SU-DHL-6 (cell line): ENCODE results near the gene PLCB2.

Source experiments
- H2AFZ ChIP-seq: fragments of 200-600 bp; sonication (generic); 2 replicates; pipeline ENCODE4 v1.6.1; 2014; ENCODE audit warnings: low read depth, mild to moderate bottlenecking, moderate library complexity, mixed read lengths, antibody characterized with exemption, low read length; ENCODE audit not compliant: severe bottlenecking
- H3F3A ChIP-seq: fragments of 200-600 bp; shearing (Covaris generic); 2 replicates; pipeline ENCODE4 v1.6.0; 2016; ENCODE audit warnings: antibody characterized with exemption, mild to moderate bottlenecking; ENCODE audit not compliant: insufficient read depth
- H3K27ac ChIP-seq: fragments of 200-600 bp; sonication (generic); 2 replicates; pipeline ENCODE4 v1.5.1; 2016; ENCODE audit warnings: low read depth, mild to moderate bottlenecking, low read length, moderate library complexity, mixed read lengths
- H3K27me3 ChIP-seq: fragments of 200-600 bp; sonication (generic), shearing (Covaris generic); 2 replicates; pipeline ENCODE4 v1.6.0; 2014; ENCODE audit warnings: mild to moderate bottlenecking, low read length
- H3K36me3 ChIP-seq: fragments of 200-600 bp; sonication (generic); 2 replicates; pipeline ENCODE4 v1.6.1; 2014; ENCODE audit warnings: mild to moderate bottlenecking, low read length, mixed read lengths
- H3K4me2 ChIP-seq: fragments of 300-600, 200-600 bp; shearing (Covaris generic), sonication (generic); 2 replicates; pipeline ENCODE4 v1.6.0; 2014; ENCODE audit warnings: low read length, low read depth, mild to moderate bottlenecking; ENCODE audit not compliant: poor library complexity, severe bottlenecking
- H3K4me3 ChIP-seq: fragments of 200-600 bp; sonication (generic); 2 replicates; pipeline ENCODE4 v1.5.1; 2014; ENCODE audit warnings: antibody characterized with exemption, low read length, mild to moderate bottlenecking, mixed read lengths; ENCODE audit not compliant: insufficient read depth, poor library complexity, severe bottlenecking
- H3K79me2 ChIP-seq: fragments of 200-600 bp; sonication (generic); 2 replicates; pipeline ENCODE4 v1.6.1; 2014; ENCODE audit warnings: mild to moderate bottlenecking, low read length, moderate library complexity; ENCODE audit not compliant: insufficient read depth
- H3K9ac ChIP-seq: fragments of 200-600 bp; sonication (generic); 2 replicates; pipeline ENCODE4 v1.7.0; 2014; ENCODE audit warnings: mild to moderate bottlenecking, low read length
- H3K9me2 ChIP-seq: fragments of 200-600 bp; sonication (generic); replicated peaks from 2 replicates; pipeline ENCODE4 v1.6.1; 2014; ENCODE audit warnings: low read length; ENCODE audit not compliant: insufficient read depth
- H3K9me3 ChIP-seq: fragments of 200-600 bp; sonication (generic); 2 replicates; pipeline ENCODE4 v1.6.1; 2014; ENCODE audit warnings: low read length, mixed read lengths; ENCODE audit not compliant: insufficient read depth
- H4K20me1 ChIP-seq: fragments of 200-600 bp; sonication (generic); 2 replicates; pipeline ENCODE4 v1.6.1; 2014; ENCODE audit warnings: low read depth, mild to moderate bottlenecking, antibody characterized with exemption, low read length, moderate library complexity, mixed read lengths
- EZH2phosphoT487 ChIP-seq: fragments of 200-600 bp; sonication (generic), shearing (Covaris generic); conservative IDR thresholded peaks from 2 replicates; pipeline ENCODE4 v1.6.1; 2018; ENCODE audit warnings: mild to moderate bottlenecking, antibody characterized with exemption, low read length, moderate library complexity, mixed read lengths
- TF ChIP-seq, protein P1 (sequence below): fragments of 200-600 bp; sonication (generic); IDR thresholded peaks from one replicate; pipeline ENCODE4 v1.5.1; 2017; ENCODE audit warnings: antibody characterized with exemption, mild to moderate bottlenecking, low read length, moderate library complexity; ENCODE audit not compliant: insufficient read depth, poor library complexity, severe bottlenecking

PLCB2 gene

DNA sequence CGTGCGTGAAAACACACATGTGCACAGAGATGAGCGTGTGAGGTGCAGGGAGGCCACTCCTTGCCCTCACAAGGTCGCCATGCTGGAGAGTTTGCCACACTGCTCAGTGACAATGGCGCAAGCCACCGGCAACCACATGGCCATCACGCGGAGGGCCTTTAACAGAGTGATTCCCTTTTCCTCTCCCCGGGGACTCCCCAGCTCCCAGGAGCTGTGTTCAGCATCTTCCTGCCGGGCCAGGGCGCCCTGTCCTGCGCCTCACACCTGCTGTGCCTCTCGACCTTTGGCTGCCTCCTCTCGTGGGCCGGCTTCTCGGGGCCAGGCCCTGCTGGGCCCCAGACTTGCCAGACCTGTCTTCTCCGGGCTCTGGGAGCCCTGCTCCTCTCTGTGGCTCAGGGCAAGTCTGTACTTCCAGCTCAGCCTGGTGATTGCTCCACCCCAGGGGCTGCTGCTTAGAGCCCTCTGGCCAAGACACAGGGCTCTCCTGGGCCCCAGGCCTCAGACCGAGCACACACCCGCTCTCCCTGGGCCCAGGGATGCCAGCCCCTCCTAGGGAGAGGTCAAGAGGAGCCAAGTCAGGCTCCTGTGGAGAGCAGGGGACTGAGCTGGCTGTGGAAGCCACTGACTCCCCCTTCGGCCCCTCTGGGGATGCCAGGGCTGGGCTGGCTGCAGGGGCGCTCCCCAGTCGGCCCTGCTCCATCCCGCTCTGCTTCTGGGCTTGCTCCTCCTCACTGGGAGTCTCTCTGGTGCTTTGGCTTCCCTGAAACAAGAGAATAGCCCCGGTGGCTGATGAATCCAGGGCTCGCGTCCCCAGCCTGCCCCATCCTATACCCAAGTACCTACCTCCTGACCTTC, 27.4 kb upstream of the PLCB2 start:
- Histone ChIP-seq H3K4me3 (no peak overlapping the region), H3K9me2 (no peaks in the 10 kb centered on the region), H3K4me2 (no peak overlapping the region), H3K79me2 (no peaks in the 10 kb centered on the region), H3K27ac (no peak overlapping the region), H3F3A (no peaks in the 10 kb centered on the region), H3K9me3 (no peaks in the 10 kb centered on the region), H3K9ac (no peak overlapping the region), H2AFZ (no peak overlapping the region), H4K20me1 (no peaks in the 10 kb centered on the region), H3K36me3 (no peaks in the 10 kb centered on the region), H3K27me3 (no peaks in the 10 kb centered on the region)
- TF ChIP-seq, protein P1, sequence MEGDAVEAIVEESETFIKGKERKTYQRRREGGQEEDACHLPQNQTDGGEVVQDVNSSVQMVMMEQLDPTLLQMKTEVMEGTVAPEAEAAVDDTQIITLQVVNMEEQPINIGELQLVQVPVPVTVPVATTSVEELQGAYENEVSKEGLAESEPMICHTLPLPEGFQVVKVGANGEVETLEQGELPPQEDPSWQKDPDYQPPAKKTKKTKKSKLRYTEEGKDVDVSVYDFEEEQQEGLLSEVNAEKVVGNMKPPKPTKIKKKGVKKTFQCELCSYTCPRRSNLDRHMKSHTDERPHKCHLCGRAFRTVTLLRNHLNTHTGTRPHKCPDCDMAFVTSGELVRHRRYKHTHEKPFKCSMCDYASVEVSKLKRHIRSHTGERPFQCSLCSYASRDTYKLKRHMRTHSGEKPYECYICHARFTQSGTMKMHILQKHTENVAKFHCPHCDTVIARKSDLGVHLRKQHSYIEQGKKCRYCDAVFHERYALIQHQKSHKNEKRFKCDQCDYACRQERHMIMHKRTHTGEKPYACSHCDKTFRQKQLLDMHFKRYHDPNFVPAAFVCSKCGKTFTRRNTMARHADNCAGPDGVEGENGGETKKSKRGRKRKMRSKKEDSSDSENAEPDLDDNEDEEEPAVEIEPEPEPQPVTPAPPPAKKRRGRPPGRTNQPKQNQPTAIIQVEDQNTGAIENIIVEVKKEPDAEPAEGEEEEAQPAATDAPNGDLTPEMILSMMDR = no peak
- no peak for TF ChIP-seq EZH2phosphoT487

DNA sequence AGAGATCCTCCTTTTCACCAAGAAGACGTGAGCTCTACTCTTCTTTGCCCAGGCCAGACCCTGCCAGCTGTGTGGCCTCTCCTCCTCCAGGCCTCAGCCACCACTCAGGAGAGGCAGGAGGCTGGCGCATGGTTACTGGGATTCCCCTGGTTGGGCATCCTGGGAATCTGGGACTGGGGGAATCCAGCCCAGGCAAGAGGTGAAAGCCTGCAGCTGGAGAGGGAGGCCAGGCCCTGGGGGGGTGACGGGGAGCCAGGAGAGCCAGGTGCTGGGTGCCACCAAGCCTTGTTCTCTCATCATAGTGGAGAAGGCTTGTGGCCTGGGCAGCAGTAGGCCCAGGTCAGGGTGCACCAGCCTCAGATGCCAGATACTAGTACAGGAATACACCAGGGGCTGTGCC, 26.8 kb upstream of the PLCB2 start:
- Histone ChIP-seq H3K36me3 (no peaks in the 10 kb centered on the region), H2AFZ (no peak overlapping the region), H3K4me3 (no peak overlapping the region)

DNA sequence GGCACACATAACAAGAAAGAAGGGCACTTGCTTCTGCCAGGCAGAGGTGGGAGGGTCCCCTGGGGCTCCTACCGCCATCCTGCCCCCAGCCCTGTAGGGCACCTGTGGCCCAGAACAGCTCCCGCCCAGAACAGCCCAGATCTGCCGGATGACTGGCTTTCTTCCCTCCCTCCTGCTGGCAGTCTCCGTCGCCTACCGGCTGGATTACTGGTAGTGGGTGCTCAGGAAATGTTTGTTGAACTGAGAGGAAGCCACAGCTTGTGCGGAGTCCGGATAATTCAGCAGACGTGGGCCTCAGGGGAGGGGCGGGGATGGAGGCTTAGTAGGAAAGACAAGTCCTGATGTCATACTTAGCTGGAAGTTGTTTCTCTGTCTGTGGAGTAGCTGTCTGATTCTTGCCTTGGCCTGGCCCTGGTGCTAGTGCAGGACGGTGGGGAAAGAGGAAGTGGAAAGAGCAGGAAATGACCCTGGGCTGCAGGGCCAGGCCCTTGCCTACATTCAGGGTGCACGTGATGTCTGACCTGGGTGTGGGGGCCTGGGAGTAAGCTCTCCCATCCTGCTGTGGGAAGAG, 26.3 kb upstream of the PLCB2 start:
- H3K9me3 ChIP-seq = no peaks in the 10 kb centered on the region
- H3K9me2 ChIP-seq = no peaks in the 10 kb centered on the region
- no peak overlapping the region for H3K9ac ChIP-seq
- TF ChIP-seq, protein P1 = no peak
- no peak for TF ChIP-seq EZH2phosphoT487
- H3K27ac ChIP-seq = no peak overlapping the region
- no peaks in the 10 kb centered on the region for H4K20me1 ChIP-seq
- H3K4me2 ChIP-seq = no peak overlapping the region
- H3K36me3 ChIP-seq = no peaks in the 10 kb centered on the region
- H3F3A ChIP-seq = no peaks in the 10 kb centered on the region
- H3K27me3 ChIP-seq = no peaks in the 10 kb centered on the region
- no peak overlapping the region for H3K4me3 ChIP-seq
- no peaks in the 10 kb centered on the region for H3K79me2 ChIP-seq
- no peak overlapping the region for H2AFZ ChIP-seq

More for the DNA sequence above, 26.8 kb upstream of the PLCB2 start:
- H3K27ac ChIP-seq = no peak overlapping the region
- H3K9ac ChIP-seq = no peak overlapping the region
- no peak overlapping the region for H3K4me2 ChIP-seq
- TF ChIP-seq, protein P1 = no peak
- no peak for TF ChIP-seq EZH2phosphoT487
- no peaks in the 10 kb centered on the region for H4K20me1 ChIP-seq
- H3K9me3 ChIP-seq = no peaks in the 10 kb centered on the region
- H3K27me3 ChIP-seq = no peaks in the 10 kb centered on the region
- no peaks in the 10 kb centered on the region for H3K79me2 ChIP-seq
- no peaks in the 10 kb centered on the region for H3K9me2 ChIP-seq
- no peaks in the 10 kb centered on the region for H3F3A ChIP-seq
